ENCODE measurements around the gene NME2. TPM values are rescaled to one million over a fixed set of nuclear protein-coding genes. Genes with fewer than 3 reads are reported as not detected.

The NME2 gene
- total RNA-seq, result 100 to 1,000 TPM; 331 to 338 TPM

- Histone ChIP-seq H3K36me3 (peaks cover 26% of the 10 kb centered on the region), H3K4me1 (ENCODE audit: control insufficient read depth in 1 of 2, low read depth in 2 of 2) (peaks cover 14% of the 10 kb centered on the region in 2 donors), H3K9me3 (no peaks in the 10 kb centered on the region), H3K4me3 (peak within 1 kb of the TSS; percentile 99), H3K27me3 (replicated peaks; ENCODE audit: insufficient read depth) (no peaks in the 10 kb centered on the region), H3K27ac (peak within 1 kb of the TSS; percentile 95 to 97)
- no peak for TF ChIP-seq CTCF (IDR thresholded peaks at IDR 0.05)
- ATAC-seq (ENCODE audit: insufficient number of reproducible peaks, low FRiP score, low read depth) (peak; percentile 70), DNase-seq (ENCODE audit: low spot score) (peak; percentile 60)
Measured at GRCh38 chr17:51166198-51166986, at the start of gene NME2. Gene NME2 (plus strand): TSS chr17:51166411. CDS start chr17:51166831, 420 bp downstream.

GRCh38 chr17:51118330-51119195, 47.6 kb upstream of the NME2 start:
- H3K4me1 ChIP-seq (ENCODE audit: control insufficient read depth in 1 of 2, low read depth in 2 of 2), result peaks cover 19 to 30% of the 10 kb centered on the region in 2 donors
- peak overlapping the region; percentile 79 for H3K4me3 ChIP-seq
- no peaks in the 10 kb centered on the region for H3K36me3 ChIP-seq
- TF ChIP-seq CTCF (IDR thresholded peaks at IDR 0.05), result no peak
- ATAC-seq (ENCODE audit: insufficient number of reproducible peaks, low FRiP score, low read depth), result no peak
- no peak for DNase-seq (ENCODE audit: low spot score)
- H3K27ac ChIP-seq, result peak overlapping the region; percentile 28 to 95
- no peaks in the 10 kb centered on the region for H3K27me3 ChIP-seq (replicated peaks; ENCODE audit: insufficient read depth)
- H3K9me3 ChIP-seq, result no peaks in the 10 kb centered on the region

- Histone ChIP-seq H3K4me1 (ENCODE audit: control insufficient read depth in 1 of 2, low read depth in 2 of 2) (peaks cover 19 to 30% of the 10 kb centered on the region in 2 donors), H3K4me3 (peak overlapping the region; percentile 79), H3K9me3 (no peaks in the 10 kb centered on the region), H3K27me3 (replicated peaks; ENCODE audit: insufficient read depth) (no peaks in the 10 kb centered on the region), H3K27ac (peak overlapping the region; percentile 95 to 98), H3K36me3 (no peaks in the 10 kb centered on the region)
- no peak for TF ChIP-seq CTCF (IDR thresholded peaks at IDR 0.05)
- DNase-seq (ENCODE audit: low spot score) (no peak), ATAC-seq (ENCODE audit: insufficient number of reproducible peaks, low FRiP score, low read depth) (no peak)
Measured at GRCh38 chr17:51119415-51120356, 46.5 kb upstream of the NME2 start.

GRCh38 chr17:51120357-51120738, 45.9 kb upstream of the NME2 start:
- Histone ChIP-seq H3K36me3 (no peaks in the 10 kb centered on the region), H3K27me3 (replicated peaks; ENCODE audit: insufficient read depth) (no peaks in the 10 kb centered on the region), H3K27ac (peak overlapping the region; percentile 95 to 98), H3K4me1 (ENCODE audit: control insufficient read depth in 1 of 2, low read depth in 2 of 2) (peaks cover 19 to 30% of the 10 kb centered on the region in 2 donors), H3K4me3 (peak overlapping the region; percentile 79), H3K9me3 (no peaks in the 10 kb centered on the region)
- no peak for DNase-seq (ENCODE audit: low spot score)
- ATAC-seq (ENCODE audit: insufficient number of reproducible peaks, low FRiP score, low read depth), result peak; percentile 25
- no peak for TF ChIP-seq CTCF (IDR thresholded peaks at IDR 0.05)
